NCI-H1048 (cell line): Measurements from ENCODE around the gene KLF3.
"Not testable (repeated sequence)": the region's sequence is repeated elsewhere in the genome, so short reads cannot be mapped to it uniquely, and the experiment has no call there.

Source experiments
- DNase-seq: peaks from one replicate; lab custom pipeline; 2025; lab: John Stamatoyannopoulos, UW

Gene KLF3

DNA sequence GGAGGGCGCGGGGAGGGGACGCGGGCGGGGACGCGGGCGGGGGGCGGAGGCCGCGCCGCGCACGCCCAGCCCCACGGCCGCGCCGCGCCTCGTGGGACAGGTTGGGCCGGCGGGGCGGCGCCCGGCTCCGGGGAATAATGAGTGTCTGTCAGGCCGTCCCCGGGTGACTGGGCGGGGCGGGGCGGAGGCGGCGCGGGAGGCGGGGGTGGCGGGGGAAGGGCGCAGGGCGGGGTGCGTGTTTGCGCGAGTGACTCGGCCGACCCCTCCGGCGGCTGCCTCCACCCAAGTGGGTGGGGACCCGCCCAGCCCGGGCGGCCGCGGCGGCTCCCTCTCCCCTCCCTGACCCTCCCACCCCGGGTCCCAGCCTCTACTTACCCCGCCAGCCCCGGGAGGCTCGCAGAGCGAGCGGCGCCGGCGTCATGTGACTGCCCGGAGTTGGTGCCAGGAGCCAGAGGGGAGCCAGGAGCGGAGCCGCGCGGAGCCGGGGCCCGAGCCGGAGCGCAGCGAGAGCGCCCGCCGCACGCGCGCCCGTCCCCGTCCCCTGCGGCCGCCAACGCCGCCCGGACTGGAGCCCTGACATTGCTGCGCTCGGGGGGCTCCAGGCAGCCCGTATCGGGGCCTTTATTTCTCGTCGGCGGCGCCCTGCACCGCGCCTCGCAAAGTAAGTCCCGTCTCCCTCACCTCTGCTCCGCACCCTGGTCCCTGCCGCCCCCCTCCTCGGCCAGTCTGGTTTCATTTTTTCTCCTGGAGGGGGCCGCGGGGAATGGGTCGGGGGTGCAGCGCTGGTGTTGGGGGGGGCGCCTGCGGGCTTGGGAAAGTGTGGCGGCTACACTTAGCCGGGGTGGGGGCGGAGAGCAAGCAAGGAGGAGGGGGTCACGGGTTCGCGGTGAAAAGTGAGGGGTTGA, at the start of gene KLF3:
TSS of gene KLF3 (plus strand) at position 399 of the 905 bp plus-strand sequence. CDS start 16,427 bp downstream, outside the sequence.
- peak; percentile 83 for DNase-seq

- no peak for DNase-seq
These were observed 49.8 kb upstream of the KLF3 start for GRCh38 chr4:38614231-38614630.

GRCh38 chr4:38615847-38616246, 48.2 kb upstream of the KLF3 start:
- DNase-seq: no peak

GRCh38 chr4:38618505-38618904, 45.5 kb upstream of the KLF3 start:
- no peak for DNase-seq

GRCh38 chr4:38619316-38619715, 44.7 kb upstream of the KLF3 start:
- DNase-seq: no peak

DNA sequence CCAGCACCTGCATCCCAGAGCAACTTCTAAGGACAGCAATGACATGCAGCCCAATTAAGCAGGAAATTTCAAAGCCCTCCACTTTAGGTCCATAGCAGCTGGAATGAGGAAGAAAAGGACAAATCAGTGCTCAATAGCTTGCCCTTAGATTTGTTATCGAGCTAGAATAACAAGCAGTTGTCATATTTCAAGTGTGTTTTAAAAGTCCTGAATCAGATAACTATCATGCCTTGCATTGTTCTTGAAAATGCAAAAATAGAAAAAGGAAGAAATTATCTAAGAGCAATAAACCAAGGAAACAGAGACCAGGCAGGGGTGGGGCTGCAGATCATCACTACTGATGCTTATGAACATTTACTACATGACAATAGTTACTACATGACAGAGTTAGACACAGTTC, 43.9 kb upstream of the KLF3 start:
- DNase-seq: no peak

- DNase-seq: no peak
These were observed 43.4 kb upstream of the KLF3 start for GRCh38 chr4:38620527-38621027.

GRCh38 chr4:38621028-38621684, 42.8 kb upstream of the KLF3 start:
- DNase-seq: no peak

GRCh38 chr4:38621831-38622230, 42.2 kb upstream of the KLF3 start:
- no peak for DNase-seq

DNA sequence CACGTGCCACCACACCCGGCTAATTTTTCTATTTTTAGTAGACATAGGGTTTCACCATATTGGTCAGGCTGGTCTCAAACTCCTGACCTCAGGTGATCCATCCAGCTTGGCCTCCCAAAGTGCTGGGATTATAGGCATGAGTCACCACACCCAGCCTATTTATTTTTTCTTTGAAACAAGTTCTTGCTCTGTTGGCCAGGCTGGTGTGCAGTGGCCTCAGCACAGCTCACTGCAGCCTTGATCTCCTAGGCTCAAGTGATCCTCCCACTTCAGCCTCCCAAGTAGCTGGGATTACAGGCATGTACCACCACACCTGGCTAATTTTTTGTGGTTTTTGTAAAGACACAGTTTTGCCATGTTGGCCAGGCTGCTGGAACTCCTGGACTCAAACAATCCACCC, 41.7 kb upstream of the KLF3 start:
- DNase-seq: not testable (repeated sequence)

- DNase-seq: no peak
These were observed 40.7 kb upstream of the KLF3 start for GRCh38 chr4:38623260-38623659.

- no peak for DNase-seq
These were observed 39.7 kb upstream of the KLF3 start for GRCh38 chr4:38624311-38624710.

DNA sequence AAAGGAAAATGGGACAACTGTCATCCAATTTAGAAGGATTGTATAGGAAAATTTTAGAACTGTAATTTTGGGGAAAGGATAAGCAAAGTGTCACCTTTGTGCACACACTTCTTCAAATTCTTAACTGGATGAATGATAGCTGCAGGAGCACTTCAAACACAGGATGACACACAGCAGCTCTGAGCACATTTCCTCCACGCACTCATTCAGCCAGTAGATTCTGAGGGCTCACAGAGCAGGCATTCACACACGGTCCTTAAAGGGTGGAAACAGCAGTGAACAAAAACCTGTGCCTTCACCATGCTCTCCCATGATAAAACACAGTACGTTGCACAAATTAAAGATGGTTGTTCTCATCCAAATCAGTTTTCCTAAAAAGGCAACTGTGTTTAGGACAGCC, 38.5 kb upstream of the KLF3 start:
- DNase-seq: no peak

GRCh38 chr4:38626901-38627444, 37.0 kb upstream of the KLF3 start:
- not testable (repeated sequence) for DNase-seq

GRCh38 chr4:38630519-38630918, 33.5 kb upstream of the KLF3 start:
- DNase-seq: no peak

DNA sequence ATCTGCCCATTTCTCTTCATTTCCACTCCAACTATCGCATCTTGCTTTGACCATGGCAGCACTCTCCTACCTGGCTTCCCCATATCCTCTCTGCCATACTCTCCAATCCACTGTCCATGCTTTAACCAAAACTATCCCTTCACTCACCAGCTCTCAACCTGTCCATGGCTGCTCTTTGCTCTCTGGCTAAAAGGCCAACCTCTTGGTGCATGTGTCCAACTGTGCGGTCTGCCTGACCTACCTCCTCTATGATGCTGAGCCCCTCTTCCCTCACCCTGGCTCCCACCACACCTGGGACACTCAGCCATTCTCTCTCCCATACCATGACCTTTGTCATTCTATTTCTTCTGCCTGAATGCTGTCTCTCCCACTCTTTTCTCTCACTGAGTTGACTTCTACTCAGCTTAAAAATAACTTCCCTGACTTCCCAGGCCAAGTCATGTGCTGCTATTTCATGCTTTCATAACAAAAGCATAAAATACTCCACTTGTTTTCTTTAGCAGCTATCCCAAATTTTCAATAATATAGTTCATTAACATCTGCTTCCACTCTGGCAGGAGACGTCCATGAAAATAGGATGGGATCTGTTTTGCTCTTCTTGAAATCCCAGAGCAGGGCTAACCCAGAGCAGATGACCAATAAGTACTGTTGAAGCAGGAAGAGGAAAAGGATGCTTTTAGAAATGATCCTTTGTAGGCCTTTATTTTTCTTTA, 29.8 kb upstream of the KLF3 start:
- no peak for DNase-seq

DNA sequence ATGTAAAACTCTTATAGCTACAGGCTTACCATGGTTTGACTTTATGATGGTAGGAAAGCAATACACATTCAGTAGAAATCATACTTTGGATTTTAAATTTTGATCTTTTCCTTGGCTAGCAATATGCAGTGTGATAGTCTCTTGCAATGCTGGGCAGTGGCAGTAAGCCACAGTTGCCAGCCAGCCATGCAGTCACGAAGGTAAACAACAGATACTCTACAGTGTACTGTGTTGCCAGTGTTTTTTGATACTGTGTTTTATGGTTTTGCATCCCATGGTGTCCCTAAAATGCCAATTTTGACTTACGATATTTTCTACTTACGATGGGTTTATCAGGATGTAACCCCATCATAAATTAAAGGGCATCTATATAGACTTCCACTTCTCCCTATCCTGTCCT, 24.8 kb upstream of the KLF3 start:
- DNase-seq: no peak

GRCh38 chr4:38641811-38642210, 22.2 kb upstream of the KLF3 start:
- DNase-seq: no peak

GRCh38 chr4:38644201-38644600, 19.8 kb upstream of the KLF3 start:
- DNase-seq: no peak

DNA sequence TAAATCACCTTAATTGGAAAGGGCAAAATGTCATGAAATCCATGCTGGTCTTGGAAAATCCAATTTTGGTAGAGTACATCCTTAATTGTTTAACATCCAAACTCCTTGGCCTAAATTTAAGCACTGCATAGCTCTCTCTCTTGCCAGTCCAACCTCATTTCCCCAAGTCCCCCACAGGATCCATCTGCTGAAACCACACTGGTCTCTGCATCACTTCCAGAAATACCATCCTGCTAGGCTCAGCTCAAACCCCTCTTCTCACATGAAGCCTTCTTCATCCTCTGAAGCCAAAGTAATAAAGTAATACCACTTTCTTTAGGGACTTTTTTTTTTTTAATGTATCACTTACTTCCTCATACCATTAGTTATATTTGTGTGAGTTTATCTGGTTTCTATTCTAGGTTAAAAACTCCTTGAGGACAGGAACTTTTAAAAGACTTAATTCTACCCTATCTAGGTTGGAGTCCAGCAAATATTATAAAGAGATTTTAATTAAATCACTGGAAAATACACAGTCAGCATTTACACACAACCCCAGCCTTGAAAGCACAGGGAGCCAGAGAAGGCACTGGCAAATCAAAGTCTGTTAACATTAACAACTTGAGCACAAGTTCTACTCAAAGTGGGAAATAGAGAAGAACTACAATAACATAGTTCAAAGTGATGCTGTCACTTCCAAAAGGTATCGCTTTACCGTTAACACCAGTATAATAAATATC, 16.7 kb upstream of the KLF3 start:
- no peak for DNase-seq

GRCh38 chr4:38650133-38650532, 13.9 kb upstream of the KLF3 start:
- DNase-seq: no peak

GRCh38 chr4:38654273-38654672, 9.7 kb upstream of the KLF3 start:
- DNase-seq: no peak
